ENCODE data around the gene GGPS1. TPM values are rescaled to one million over a fixed set of nuclear protein-coding genes. Genes with fewer than 3 reads are reported as not detected.
"Not testable (repeated sequence)": the region's sequence is repeated elsewhere in the genome, so short reads cannot be mapped to it uniquely, and the experiment has no call there.

The GGPS1 gene
- total RNA-seq, 1 donor from 2014 or later, result 27.1 TPM

DNA sequence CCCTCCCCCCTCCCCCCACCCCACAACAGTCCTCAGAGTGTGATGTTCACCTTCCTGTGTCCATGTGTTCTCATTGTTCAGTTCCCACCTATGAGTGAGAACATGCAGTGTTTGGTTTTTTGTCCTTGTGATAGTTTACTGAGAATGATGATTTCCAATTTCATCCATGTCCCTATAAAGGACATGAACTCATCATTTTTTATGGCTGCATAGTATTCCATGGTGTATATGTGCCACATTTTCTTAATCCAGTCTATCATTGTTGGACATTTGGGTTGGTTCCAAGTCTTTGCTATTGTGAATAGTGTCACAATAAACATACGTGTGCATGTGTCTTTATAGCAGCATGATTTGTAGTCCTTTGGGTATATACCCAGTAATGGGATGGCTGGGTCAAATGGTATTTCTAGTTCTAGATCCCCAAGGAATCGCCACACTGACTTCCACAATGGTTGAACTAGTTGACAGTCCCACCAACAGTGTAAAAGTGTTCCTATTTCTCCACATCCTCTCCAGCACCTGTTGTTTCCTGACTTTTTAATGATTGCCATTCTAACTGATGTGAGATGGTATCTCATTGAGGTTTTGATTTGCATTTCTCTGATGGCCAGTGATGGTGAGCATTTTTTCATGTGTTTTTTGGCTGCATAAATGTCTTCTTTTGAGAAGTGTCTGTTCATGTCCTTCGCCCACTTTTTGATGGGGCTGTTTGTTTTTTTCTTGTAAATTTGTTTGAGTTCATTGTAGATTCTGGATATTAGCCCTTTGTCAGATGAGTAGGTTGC is 53.8 kb downstream of the GGPS1 start:
- intact Hi-C loops (cut with micrococcal nuclease), result not testable (repeated sequence)

DNA sequence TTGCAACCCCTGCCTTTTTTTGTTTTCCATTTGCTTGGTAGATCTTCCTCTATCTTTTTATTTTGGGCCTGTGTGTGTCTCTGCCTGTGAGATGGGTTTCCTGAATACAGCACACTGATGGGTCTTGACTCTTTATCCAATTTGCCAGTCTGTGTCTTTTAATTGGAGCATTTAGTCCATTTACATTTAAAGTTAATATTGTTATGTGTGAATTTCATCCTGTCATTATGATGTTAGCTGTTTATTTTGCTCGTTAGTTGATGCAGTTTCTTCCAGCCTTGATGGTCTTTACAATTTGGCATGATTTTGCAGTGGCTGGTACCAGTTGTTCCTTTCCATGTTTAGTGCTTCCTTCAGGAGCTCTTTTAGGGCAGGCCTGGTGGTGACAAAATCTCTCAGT is 57.3 kb downstream of the GGPS1 start:
- intact Hi-C loops (cut with micrococcal nuclease), result not testable (repeated sequence)

DNA sequence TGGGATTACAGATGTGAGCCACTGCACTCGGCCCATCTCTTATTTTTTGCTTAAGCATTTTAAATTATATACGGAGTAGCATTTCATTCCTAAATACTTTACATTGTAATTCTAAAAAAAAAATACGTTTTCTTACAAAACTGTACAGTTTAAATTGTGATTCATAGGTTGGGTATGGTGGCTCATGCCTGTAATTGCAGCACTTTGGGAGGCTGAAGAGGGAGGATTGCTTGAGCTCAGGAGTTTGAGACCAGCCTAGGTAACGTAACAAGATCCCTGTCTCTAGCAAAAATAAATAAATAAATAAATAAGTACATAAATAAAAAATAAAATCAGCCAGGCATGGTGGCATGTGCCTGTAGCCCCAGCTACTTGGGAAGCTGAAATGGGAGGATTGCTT is 63.5 kb downstream of the GGPS1 start:
- intact Hi-C loops (cut with micrococcal nuclease), result no loop called here

Other genes starting within 250 kb of the GGPS1 start
- gene TOMM20, start 199.7 kb upstream of the GGPS1 start, total RNA-seq, result 75.8 and 83.9 TPM in 2 replicates
- gene RBM34, start 167.3 kb upstream of the GGPS1 start, total RNA-seq, result 105 and 108 TPM in 2 replicates
- 62.4 and 71.6 TPM in 2 replicates for gene ARID4B, start 391 bp upstream of the GGPS1 start, total RNA-seq
- 28.3 and 30.8 TPM in 2 replicates for gene TBCE, start 38.9 kb downstream of the GGPS1 start, total RNA-seq
- 9.1 and 9.2 TPM in 2 replicates for gene B3GALNT2, start 175.9 kb downstream of the GGPS1 start, total RNA-seq